HG02840 (cell line): ENCODE results near the gene GAREM1.
A peak's percentile ranks its signal among the peaks of the same experiment; 100 is the strongest.
"Not testable (repeated sequence)": the region's sequence is repeated elsewhere in the genome, so short reads cannot be mapped to it uniquely, and the experiment has no call there.

ENCODE experiments used
- ATAC-seq: cut with Tn5 transposase; IDR thresholded peaks from one replicate; pipeline ENCODE4 v1.9.1; 2021; ENCODE audit warnings: mild to moderate bottlenecking, moderate library complexity, moderate number of reproducible peaks; ENCODE audit not compliant: unreplicated experiment, low FRiP score

GAREM1 gene

DNA sequence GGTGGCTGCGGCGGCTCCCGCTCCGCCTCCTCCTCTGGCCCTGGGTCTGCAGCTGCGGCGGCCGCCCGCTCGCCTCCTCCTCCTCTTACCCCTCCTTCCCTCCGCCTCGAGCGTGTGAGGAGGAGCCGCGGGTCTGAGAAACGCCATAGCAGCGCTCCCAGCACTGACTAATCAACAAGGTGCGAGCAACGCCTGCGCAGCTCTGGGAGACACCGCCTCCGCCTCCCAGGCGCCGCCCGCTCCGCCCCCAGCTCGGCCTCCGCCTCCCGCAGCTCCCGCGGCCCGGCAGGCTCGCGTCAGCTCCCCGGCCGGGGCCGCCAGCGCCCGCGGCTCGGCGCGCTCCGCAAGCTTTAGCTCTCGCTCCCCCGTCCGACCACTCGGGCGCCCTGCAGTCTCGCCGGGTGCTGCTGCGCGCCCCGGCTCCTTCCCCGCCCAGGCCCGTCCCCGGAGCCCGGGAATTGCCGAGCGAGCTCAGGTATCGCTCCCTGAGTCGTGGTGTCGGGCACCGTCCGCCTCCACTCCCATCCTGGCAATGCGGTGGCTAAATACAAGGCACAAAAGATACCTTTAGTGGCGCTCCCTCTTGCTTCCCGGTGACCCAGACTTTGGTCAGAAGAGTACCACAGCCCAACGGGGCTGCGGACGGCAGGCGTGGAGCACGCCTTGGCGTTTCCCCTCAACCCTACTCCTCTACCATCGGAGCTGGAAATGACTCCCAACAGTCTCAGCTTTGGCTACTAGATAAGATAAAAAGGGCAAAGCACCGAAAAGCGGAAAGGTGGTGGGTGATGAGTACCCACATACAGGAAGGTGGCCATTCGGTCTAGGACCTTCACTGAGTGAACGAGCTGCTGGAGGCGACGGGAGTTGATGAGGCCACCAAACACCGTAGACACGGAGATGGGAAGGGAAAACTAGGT is at the start of gene GAREM1:
Gene GAREM1, minus strand, starts transcription at position 169 of the 920 bp plus-strand sequence. CDS start 454 bp downstream, outside the sequence.
- ATAC-seq: peak; percentile 96

DNA sequence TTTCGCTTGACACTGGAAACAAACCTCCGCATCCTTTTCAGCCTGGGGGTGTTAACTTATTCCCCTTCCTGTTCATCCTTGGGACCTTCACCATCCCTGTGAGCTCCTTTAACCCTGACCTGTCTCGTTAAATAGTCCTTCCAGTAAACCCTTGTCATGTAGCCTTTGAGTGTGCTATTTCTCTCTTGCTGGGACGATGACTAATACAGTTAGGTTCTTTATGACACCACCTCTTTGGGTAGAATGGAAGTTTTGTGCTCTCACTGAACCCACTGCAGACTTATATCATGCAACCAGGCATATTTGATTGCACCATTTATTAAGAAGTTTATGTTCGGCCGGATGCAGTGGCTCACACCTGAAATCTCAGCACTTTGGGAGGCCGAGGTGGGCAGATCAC is 40.5 kb upstream of the GAREM1 start:
- no peak for ATAC-seq

GRCh38 chr18:32509111-32509510 is 38.4 kb upstream of the GAREM1 start:
- ATAC-seq: no peak

DNA sequence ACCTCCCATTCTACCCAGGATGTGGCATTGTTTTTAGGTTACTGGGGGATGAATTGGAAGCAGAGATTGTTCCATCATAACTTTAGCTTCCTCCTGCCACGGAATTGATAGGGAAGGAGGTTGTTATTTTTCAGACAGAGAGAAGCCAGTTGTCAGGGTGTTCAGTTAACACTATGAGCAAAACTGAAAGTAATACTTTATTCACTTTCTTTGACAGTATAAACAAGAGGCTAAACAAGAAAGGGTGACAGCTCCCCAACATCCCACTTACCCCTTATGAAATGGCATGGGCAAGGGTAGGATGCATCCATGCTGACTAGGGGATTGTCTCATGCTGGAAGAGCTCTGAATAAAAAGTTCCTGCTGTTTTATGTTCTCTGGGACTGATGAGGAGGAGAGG is 36.4 kb upstream of the GAREM1 start:
- no peak for ATAC-seq

DNA sequence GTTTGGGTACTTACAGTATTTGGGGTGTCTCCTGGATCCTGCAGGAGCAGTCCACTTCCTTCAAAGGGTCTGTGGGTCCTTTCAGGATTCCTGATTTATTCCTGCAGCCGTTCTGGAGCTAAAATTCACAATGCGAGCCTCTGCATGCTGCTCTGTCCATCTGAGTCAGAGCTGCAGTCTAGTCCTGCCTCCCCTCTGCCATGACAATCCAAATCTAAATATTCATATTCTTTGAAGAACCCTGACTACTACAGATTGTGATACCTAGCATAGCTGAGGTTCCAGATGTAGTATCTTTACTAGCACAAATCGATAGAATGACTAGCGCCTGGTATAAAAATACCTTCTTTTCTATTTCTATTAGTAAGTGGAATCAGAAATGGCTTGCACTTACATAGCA is 31.3 kb upstream of the GAREM1 start:
- ATAC-seq: no peak

- ATAC-seq: not testable (repeated sequence)
Observed at GRCh38 chr18:32501242-32501641, 30.6 kb upstream of the GAREM1 start.

DNA sequence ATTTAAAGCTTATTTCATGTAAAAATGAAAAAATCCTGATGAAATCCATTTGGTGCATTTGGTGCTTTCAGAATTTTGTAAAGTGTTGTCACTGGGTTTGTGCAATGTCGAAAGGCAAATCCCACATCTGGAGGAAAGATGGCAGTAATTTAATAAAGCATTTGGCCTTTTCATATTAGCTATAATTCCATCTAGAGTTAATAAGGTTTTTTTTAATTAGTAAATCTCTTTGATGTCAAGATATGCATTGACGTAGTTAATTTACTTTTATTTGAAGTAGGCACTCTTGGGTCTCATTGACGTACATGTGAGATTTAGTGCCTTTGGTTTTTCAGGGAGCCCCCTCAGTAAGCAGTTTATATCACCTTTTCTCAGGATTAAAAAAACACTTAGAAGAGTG is 12.3 kb upstream of the GAREM1 start:
- no peak for ATAC-seq

GRCh38 chr18:32482117-32482516 is 11.4 kb upstream of the GAREM1 start:
- no peak for ATAC-seq

- no peak for ATAC-seq
Observed at GRCh38 chr18:32480581-32480980, 9.9 kb upstream of the GAREM1 start.

GRCh38 chr18:32478807-32479206 is 8.1 kb upstream of the GAREM1 start:
- ATAC-seq: no peak

DNA sequence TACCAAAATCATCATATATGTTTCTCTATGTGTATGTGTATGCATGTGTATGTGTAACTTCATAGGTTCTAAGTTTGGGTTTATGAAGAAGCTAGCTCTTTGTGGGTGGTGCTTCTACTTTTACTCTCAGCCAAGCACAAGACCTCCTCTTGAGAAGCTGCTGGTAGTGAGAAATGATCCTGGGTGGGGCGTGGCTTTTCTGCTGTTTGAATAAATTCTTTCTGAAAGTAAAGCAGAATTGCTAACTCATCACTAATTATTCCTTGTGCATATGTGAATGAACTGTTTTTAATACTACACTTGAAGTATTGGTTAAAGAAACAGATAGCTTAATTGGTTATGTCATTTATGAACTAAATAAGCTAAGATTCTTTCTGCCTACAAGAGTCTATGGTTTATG is 7.6 kb upstream of the GAREM1 start:
- ATAC-seq: no peak

DNA sequence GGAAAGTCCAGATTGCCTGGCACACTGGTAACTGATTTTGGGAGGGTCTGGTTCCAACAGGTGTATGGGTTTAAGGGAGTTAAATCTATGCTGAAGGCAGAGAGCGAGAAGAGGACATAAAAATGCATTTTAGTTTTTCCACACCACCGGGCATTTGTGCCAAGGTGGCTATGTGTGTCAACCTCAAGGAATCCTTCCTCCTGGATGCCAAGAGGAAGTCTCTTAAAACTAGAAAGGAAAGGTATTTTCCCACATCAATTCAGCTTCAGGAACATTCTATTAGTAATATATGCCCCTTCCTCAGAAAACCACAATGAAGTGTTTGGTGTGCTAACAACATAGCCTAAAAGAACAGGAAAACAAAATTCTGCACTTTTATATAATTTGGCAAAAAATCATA is 5.4 kb upstream of the GAREM1 start:
- ATAC-seq: no peak

DNA sequence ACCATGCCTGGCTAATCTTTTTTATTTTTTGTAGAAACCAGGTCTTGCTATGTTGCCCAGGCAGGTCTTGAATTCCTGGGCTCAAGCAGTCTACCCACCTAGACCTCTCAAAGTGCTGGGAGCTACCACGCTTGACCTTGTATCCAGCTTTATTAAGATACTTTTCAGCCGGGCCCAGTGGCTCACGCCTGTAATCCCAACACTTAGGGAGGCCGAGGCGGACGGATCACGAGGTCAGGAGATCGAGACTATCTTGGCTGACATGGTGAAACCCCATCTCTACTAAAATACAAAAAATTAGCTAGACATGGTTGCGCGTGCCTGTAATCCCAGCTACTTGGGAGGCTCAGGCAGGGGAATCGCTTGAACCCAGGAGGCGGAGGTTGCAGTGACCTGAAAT is 4.4 kb upstream of the GAREM1 start:
- not testable (repeated sequence) for ATAC-seq

GRCh38 chr18:32473325-32473724 is 2.6 kb upstream of the GAREM1 start:
- no peak for ATAC-seq

DNA sequence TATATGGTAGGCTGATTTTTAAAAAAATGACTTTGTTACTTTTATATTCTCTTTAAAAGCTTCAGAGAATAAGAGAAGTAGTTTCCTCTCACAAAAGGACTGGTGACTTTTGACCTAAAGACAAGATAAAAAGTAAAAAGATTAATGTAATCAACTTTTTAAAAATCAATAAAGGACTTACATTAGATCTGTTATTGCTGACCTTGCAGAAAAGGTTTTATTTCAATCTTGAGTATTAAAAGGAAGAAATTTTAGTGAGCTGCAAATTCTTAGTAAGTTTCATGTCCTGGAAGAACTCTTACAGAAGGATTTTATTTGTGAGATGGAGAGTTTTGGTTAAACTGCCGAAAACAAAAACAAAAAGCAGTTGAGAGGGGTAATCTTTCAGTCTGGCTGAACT is 2.2 kb upstream of the GAREM1 start:
- ATAC-seq: no peak

GRCh38 chr18:32470460-32470713 is 295 bp downstream of the GAREM1 start:
- ATAC-seq: no peak

DNA sequence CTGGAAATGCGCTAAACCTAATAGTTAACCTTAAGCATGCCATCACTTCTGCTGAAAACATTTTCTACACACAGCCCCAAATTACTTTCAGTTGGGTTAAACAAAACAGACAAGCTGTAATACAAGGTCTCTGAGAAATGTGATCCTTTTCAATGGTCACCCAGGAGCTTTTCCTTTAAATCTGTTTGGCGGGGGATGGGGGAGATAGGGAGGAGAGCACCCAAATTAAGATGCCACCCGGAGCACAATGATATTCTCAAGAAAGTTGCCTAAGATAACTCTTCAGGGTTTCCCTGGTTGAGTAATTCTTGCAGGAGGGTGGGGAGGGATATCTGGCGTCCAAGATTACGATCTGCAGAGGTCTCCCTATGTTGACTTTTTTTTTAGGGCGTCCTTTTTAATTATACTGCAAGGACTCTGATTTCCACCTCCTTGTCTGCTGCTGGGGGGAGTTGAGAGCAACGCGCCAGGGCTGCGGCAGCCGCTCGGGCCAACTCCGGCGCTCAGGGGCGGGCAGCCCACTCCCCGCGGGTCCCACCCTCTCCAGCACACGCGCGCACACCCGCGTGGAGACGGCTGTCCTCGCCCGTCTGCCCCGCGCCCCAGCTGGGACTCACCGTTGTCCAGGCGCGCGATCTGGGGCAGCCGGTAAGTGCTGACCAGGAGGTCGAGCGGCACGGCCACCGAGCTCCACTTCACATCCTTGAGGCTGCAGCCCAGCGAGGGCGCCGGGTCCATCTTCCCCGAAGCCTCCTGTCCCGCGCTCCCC is 807 bp downstream of the GAREM1 start:
- peak; percentile 6 for ATAC-seq

- no peak for ATAC-seq
Observed at GRCh38 chr18:32469190-32469651, 1.5 kb downstream of the GAREM1 start.

- ATAC-seq: no peak
Observed at GRCh38 chr18:32468147-32468845, 2.4 kb downstream of the GAREM1 start.

DNA sequence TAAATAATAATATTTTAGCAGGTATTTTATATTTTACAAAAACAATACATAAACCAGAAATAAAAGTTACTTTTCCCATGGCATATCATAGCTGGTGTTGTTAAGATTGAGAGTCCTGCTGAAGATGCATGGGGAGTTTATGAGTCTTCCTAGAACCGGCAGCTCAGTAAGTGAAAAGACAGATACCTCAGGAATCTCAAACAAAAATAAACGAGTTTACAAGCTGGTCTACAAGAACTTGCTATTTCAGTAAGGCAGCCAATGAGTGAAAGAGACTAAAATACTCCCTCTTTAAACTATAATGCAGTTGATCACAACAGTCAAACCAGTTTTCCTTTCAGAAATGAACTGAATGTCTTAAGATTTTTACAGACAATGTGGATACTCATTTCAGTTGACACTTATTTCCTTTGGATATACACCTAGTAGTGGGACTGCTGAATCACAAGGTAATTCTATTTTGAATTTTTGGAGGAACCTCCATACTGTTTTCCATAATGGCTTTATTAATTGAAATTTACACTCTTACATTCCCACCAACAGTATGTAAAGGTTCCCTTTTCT is 8.9 kb downstream of the GAREM1 start:
- no peak for ATAC-seq
